GM12891 (cell line): ENCODE results near the gene PCNA.
A peak's percentile ranks its signal among the peaks of the same experiment; 100 is the strongest.

Experiments
- POLR2A ChIP-seq: IDR thresholded peaks from 2 replicates; pipeline ENCODE4 v1.6.1; 2011; ENCODE audit warnings: low read depth, low read length, control low read depth
- POLR2AphosphoS5 ChIP-seq: IDR thresholded peaks from 2 replicates; pipeline ENCODE4 v1.6.1; 2011; ENCODE audit warnings: low read depth, low read length, control low read depth
- TAF1 ChIP-seq: IDR thresholded peaks from 2 replicates; pipeline ENCODE4 v1.6.1; 2011; ENCODE audit warnings: low read depth, low read length, control low read depth

DNA sequence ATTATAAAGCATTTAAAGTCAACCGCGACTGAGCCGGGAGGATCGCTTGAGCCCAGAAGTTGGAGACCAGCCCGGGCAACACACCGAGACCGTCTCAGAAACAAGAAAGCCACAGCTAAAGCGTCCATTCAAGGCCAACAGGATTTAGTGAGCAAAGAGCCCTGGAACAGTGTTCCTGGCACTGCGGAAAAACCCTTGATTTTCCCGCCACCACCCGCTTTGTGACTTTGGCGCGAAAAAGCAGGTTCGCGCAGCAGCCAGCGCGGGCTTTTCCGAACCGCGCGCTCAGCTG lies 669 bp downstream of the PCNA start:
- TF ChIP-seq POLR2A (no peak), POLR2AphosphoS5 (peak; percentile 28; the same call in 1 of the 2 replicates), TAF1 (no peak)
